ENCODE measurements around the gene SNX14.
"Not testable (repeated sequence)": the region's sequence is repeated elsewhere in the genome, so short reads cannot be mapped to it uniquely, and the experiment has no call there.

Gene SNX14

GRCh38 chr6:85593438-85594196 is at the start of gene SNX14:
Gene SNX14 (minus strand): TSS chr6:85593858. CDS start chr6:85593718, 140 bp downstream.
- DNase-seq = peak; percentile 85

- DNase-seq = peak; percentile 96
These were observed 49.3 kb upstream of the SNX14 start, which contains the start of gene SYNCRIP for GRCh38 chr6:85642774-85643536. Gene SYNCRIP (minus strand): TSS chr6:85642886. CDS start chr6:85641439, 1,447 bp downstream.

GRCh38 chr6:85641897-85642773 is 48.5 kb upstream of the SNX14 start:
- DNase-seq = peak; percentile 49

GRCh38 chr6:85641522-85641896 is 47.9 kb upstream of the SNX14 start:
- DNase-seq = no peak

GRCh38 chr6:85640821-85641220 is 47.2 kb upstream of the SNX14 start:
- no peak for DNase-seq

GRCh38 chr6:85637579-85637978 is 43.9 kb upstream of the SNX14 start:
- DNase-seq = peak; percentile 15

GRCh38 chr6:85632164-85632942 is 38.7 kb upstream of the SNX14 start:
- no peak for DNase-seq

GRCh38 chr6:85631117-85631516 is 37.5 kb upstream of the SNX14 start:
- not testable (repeated sequence) for DNase-seq

GRCh38 chr6:85628353-85628752 is 34.7 kb upstream of the SNX14 start:
- no peak for DNase-seq

GRCh38 chr6:85620308-85620707 is 26.6 kb upstream of the SNX14 start:
- no peak for DNase-seq

- no peak for DNase-seq
These were observed 21.1 kb upstream of the SNX14 start for GRCh38 chr6:85614780-85615179.

- DNase-seq = no peak
These were observed 19.2 kb upstream of the SNX14 start for GRCh38 chr6:85612690-85613474.

GRCh38 chr6:85610182-85610895 is 16.7 kb upstream of the SNX14 start:
- DNase-seq = no peak

- no peak for DNase-seq
These were observed 8.4 kb upstream of the SNX14 start for GRCh38 chr6:85602100-85602499.

GRCh38 chr6:85600713-85601313 is 7.2 kb upstream of the SNX14 start:
- DNase-seq = no peak

- peak; percentile 54 for DNase-seq
These were observed 706 bp upstream of the SNX14 start for GRCh38 chr6:85594197-85594930.

- no peak for DNase-seq
These were observed 1.6 kb downstream of the SNX14 start for GRCh38 chr6:85592033-85592432.

GRCh38 chr6:85591207-85591606 is 2.5 kb downstream of the SNX14 start:
- no peak for DNase-seq

- DNase-seq = no peak
These were observed 7.9 kb downstream of the SNX14 start for GRCh38 chr6:85585741-85586140.

- not testable (repeated sequence) for DNase-seq
These were observed 10.8 kb downstream of the SNX14 start for GRCh38 chr6:85582832-85583231.

Data from NCI-H1105 treated with DMSO at 0.1 percent for 48 hours (cell line).